Measurements from ENCODE around the gene MALT1. TPM values are rescaled to one million over a fixed set of nuclear protein-coding genes. Genes with fewer than 3 reads are reported as not detected.
"Not testable (repeated sequence)": the region's sequence is repeated elsewhere in the genome, so short reads cannot be mapped to it uniquely, and the experiment has no call there.

The MALT1 gene
- total RNA-seq, 5 donors from 2014 or later (not counting 1 experiment from before 2014, with no cell fraction given) = 54.5 to 83.2 (median 69.5) TPM

- peak overlapping the region; percentile 21 to 27 for H3K4me3 ChIP-seq (ENCODE audit: control insufficient read depth in 1 of 2, extremely low read depth in 1 of 2, low read length in 1 of 2)
- no peak overlapping the region for H3K27ac Mint-ChIP-seq
These were observed 97.2 kb downstream of the MALT1 start for GRCh38 chr18:58768293-58768974.

DNA sequence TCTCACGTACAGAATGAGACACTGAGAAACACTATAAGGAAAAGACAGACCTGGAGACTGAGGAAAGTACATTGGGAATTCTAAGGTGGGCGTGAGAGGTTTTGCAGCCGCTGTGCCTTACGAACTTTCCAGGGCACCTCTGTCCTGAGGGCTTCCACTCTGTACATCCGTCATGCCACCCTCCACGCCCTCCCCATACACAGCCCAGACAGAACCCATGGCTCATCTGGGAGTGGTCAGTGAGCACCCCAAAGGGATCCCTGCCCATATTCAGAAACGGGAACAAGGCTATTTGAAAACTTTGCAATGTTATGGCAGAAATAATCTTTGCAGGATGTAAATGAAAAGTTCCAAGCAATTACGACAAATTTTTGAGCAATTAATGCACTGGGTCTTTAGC lies 98.1 kb downstream of the MALT1 start:
- Histone ChIP-seq H3K9me3 (no peaks in the 10 kb centered on the region), H3K4me1 (ENCODE audit: control insufficient read depth in 1 of 2, extremely low read depth in 1 of 2, insufficient read depth in 2 of 2, low read length in 2 of 2) (peaks cover 0 to 11% of the 10 kb centered on the region in 2 experiments), H3K27me3 (replicated peaks in 1 of 2; ENCODE audit: control insufficient read depth in 2 of 2, extremely low read depth in 1 of 2, insufficient read depth in 2 of 2, low read length in 1 of 2) (peaks cover 0 to 46% of the 10 kb centered on the region in 2 experiments), H3K4me3 (ENCODE audit: control insufficient read depth in 1 of 2, extremely low read depth in 1 of 2, low read length in 1 of 2) (no peak overlapping the region), H3K27ac (ENCODE audit: low read length) (no peak overlapping the region), H3K36me3 (ENCODE audit: control insufficient read depth in 2 of 2, extremely low read depth in 1 of 2, insufficient read depth in 1 of 2, low read length in 1 of 2) (no peaks in the 10 kb centered on the region)
- no peak for ATAC-seq (replicated peaks in 1 of 4)
- no peaks in the 10 kb centered on the region for H3K9me3 Mint-ChIP-seq
- no peak for DNase-seq
- H3K27me3 Mint-ChIP-seq = peaks cover 46 to 50% of the 10 kb centered on the region in 2 donors
- no peak overlapping the region for H3K4me3 Mint-ChIP-seq
- peaks cover 9 to 14% (median 10%) of the 10 kb centered on the region in 3 donors for H3K4me1 Mint-ChIP-seq
- H3K36me3 Mint-ChIP-seq = no peaks in the 10 kb centered on the region
- ChIA-PET POLR2A (no interaction called here), CTCF (interaction anchor here (0.7 to 1.7 kb wide), 6 partner anchors 239 to 302 kb away, joined by 3 to 11 read pairs (median 3); no protein-coding TSS in a partner anchor)
- H3K27ac Mint-ChIP-seq = no peak overlapping the region
- 86% methylated on average over 4 of the region's 8 CpGs for WGBS (ENCODE audit: insufficient coverage)

More at GRCh38 chr18:58768293-58768974, 97.2 kb downstream of the MALT1 start:
- Histone ChIP-seq H3K9me3 (no peaks in the 10 kb centered on the region), H3K36me3 (ENCODE audit: control insufficient read depth in 2 of 2, extremely low read depth in 1 of 2, insufficient read depth in 1 of 2, low read length in 1 of 2) (no peaks in the 10 kb centered on the region), H3K27ac (ENCODE audit: low read length) (no peak overlapping the region), H3K4me1 (ENCODE audit: control insufficient read depth in 1 of 2, extremely low read depth in 1 of 2, insufficient read depth in 2 of 2, low read length in 2 of 2) (peaks cover 0 to 16% of the 10 kb centered on the region in 2 experiments), H3K27me3 (replicated peaks in 1 of 2; ENCODE audit: control insufficient read depth in 2 of 2, extremely low read depth in 1 of 2, insufficient read depth in 2 of 2, low read length in 1 of 2) (peaks cover 0 to 47% of the 10 kb centered on the region in 2 experiments)
- 14% methylated on average over 40 of the region's 40 CpGs for WGBS (ENCODE audit: insufficient coverage)
- CTCF ChIA-PET = interaction anchor here (0.6 to 1.7 kb wide), 20 partner anchors 61 to 633 kb away, joined by 3 to 16 read pairs (median 3); partner anchors contain the start of gene ALPK2 (in 1 of the 2)
- no peaks in the 10 kb centered on the region for H3K9me3 Mint-ChIP-seq
- H3K36me3 Mint-ChIP-seq = no peaks in the 10 kb centered on the region
- POLR2A ChIA-PET = no interaction called here
- peak overlapping the region; percentile 41 to 70 (median 43) for H3K4me3 Mint-ChIP-seq
- ATAC-seq (replicated peaks in 1 of 4) = peak; percentile 86 to 90 (median 89)
- H3K4me1 Mint-ChIP-seq = peaks cover 12 to 19% (median 13%) of the 10 kb centered on the region in 3 donors
- peaks cover 47 to 48% of the 10 kb centered on the region in 2 donors for H3K27me3 Mint-ChIP-seq
- DNase-seq = peak; percentile 19 to 75 (median 56)

GRCh38 chr18:58770601-58771000 lies 99.3 kb downstream of the MALT1 start:
- no peak overlapping the region for H3K4me3 ChIP-seq (ENCODE audit: control insufficient read depth in 1 of 2, extremely low read depth in 1 of 2, low read length in 1 of 2)
- peaks cover 0 to 9% of the 10 kb centered on the region in 2 experiments for H3K4me1 ChIP-seq (ENCODE audit: control insufficient read depth in 1 of 2, extremely low read depth in 1 of 2, insufficient read depth in 2 of 2, low read length in 2 of 2)
- Mint-ChIP-seq H3K4me3 (no peak overlapping the region), H3K9me3 (no peaks in the 10 kb centered on the region), H3K36me3 (no peaks in the 10 kb centered on the region), H3K27ac (no peak overlapping the region), H3K27me3 (peaks cover 40 to 41% of the 10 kb centered on the region in 2 donors), H3K4me1 (peaks cover 8 to 14% (median 9%) of the 10 kb centered on the region in 3 donors)
- CTCF ChIA-PET = interaction anchor here (0.5 to 1.1 kb wide), 2 partner anchors 11 to 300 kb away, joined by 4 read pairs; no protein-coding TSS in a partner anchor
- H3K36me3 ChIP-seq (ENCODE audit: control insufficient read depth in 2 of 2, extremely low read depth in 1 of 2, insufficient read depth in 1 of 2, low read length in 1 of 2) = no peaks in the 10 kb centered on the region
- no peak overlapping the region for H3K27ac ChIP-seq (ENCODE audit: low read length)
- ATAC-seq (replicated peaks in 1 of 4) (no peak), DNase-seq (no peak)
- H3K9me3 ChIP-seq = no peaks in the 10 kb centered on the region
- no CpG with 5 or more reads among the region's 1 CpG for whole genome bisulfite sequencing (ENCODE audit: insufficient coverage)
- POLR2A ChIA-PET = no interaction called here
- H3K27me3 ChIP-seq (replicated peaks in 1 of 2; ENCODE audit: control insufficient read depth in 2 of 2, extremely low read depth in 1 of 2, insufficient read depth in 2 of 2, low read length in 1 of 2) = peaks cover 0 to 40% of the 10 kb centered on the region in 2 experiments

DNA sequence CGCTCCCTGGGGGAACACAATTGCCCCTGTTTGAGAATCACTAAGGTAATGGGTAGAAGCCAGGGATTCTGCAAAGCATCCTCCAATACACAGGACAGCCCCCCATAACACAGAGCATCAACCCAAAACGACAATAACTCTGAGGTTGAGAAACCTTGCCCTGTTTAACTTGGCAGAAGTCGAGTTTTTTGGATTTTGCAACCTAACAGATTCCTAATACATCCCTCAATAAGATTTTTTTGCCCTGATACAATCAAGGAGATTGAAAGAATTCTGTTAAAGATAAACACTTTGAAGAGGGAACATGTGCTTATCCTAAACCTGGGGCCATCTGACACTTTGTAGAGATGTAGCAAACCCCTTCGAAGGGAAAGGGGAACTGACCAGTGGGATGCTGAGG lies 100.9 kb downstream of the MALT1 start:
- H3K4me3 ChIP-seq (ENCODE audit: control insufficient read depth in 1 of 2, extremely low read depth in 1 of 2, low read length in 1 of 2) = no peak overlapping the region
- no CpG with 5 or more reads among the region's 4 CpGs for WGBS (ENCODE audit: insufficient coverage)
- DNase-seq (no peak), ATAC-seq (replicated peaks in 1 of 4) (no peak)
- peaks cover 0 to 37% of the 10 kb centered on the region in 2 experiments for H3K27me3 ChIP-seq (replicated peaks in 1 of 2; ENCODE audit: control insufficient read depth in 2 of 2, extremely low read depth in 1 of 2, insufficient read depth in 2 of 2, low read length in 1 of 2)
- no peak overlapping the region for H3K27ac Mint-ChIP-seq
- POLR2A ChIA-PET = no interaction called here
- H3K36me3 ChIP-seq (ENCODE audit: control insufficient read depth in 2 of 2, extremely low read depth in 1 of 2, insufficient read depth in 1 of 2, low read length in 1 of 2) = no peaks in the 10 kb centered on the region
- no peaks in the 10 kb centered on the region for H3K36me3 Mint-ChIP-seq
- no peak overlapping the region for H3K27ac ChIP-seq (ENCODE audit: low read length)
- H3K27me3 Mint-ChIP-seq = peaks cover 28 to 33% of the 10 kb centered on the region in 2 donors
- no peak overlapping the region for H3K4me3 Mint-ChIP-seq
- no peaks in the 10 kb centered on the region for H3K9me3 ChIP-seq
- CTCF ChIA-PET = interaction anchor here in 1 of 2 donors (0.6 kb wide), 1 partner anchor 268 kb away, joined by 3 read pairs; no protein-coding TSS in a partner anchor
- peaks cover 8 to 14% (median 9%) of the 10 kb centered on the region in 3 donors for H3K4me1 Mint-ChIP-seq
- no peaks in the 10 kb centered on the region for H3K9me3 Mint-ChIP-seq
- H3K4me1 ChIP-seq (ENCODE audit: control insufficient read depth in 1 of 2, extremely low read depth in 1 of 2, insufficient read depth in 2 of 2, low read length in 2 of 2) = peaks cover 0 to 9% of the 10 kb centered on the region in 2 experiments

DNA sequence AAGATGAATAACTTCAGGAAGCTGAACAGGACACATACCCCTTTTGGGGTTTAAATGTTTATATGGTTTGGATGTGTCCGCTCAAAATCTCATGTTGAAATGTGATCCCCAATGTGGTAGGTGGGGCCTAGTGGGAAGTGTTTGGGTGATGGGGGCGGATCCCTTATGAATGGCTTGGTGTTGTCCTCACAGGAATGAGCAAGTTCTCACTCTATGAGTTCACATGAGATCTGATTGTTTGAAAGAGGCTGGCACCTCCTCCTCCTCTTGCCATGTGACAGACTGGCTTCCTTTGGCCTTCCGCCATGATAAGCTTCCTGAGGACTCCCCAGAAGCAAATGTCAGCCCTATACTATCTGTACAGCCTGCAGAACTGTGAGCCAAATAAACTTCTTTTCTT lies 104.8 kb downstream of the MALT1 start:
- ATAC-seq (replicated peaks in 1 of 4) (no peak), DNase-seq (no peak)
- Histone ChIP-seq H3K4me1 (ENCODE audit: control insufficient read depth in 1 of 2, extremely low read depth in 1 of 2, insufficient read depth in 2 of 2, low read length in 2 of 2) (no peaks in the 10 kb centered on the region), H3K36me3 (ENCODE audit: control insufficient read depth in 2 of 2, extremely low read depth in 1 of 2, insufficient read depth in 1 of 2, low read length in 1 of 2) (no peaks in the 10 kb centered on the region), H3K27ac (ENCODE audit: low read length) (no peak overlapping the region), H3K4me3 (ENCODE audit: control insufficient read depth in 1 of 2, extremely low read depth in 1 of 2, low read length in 1 of 2) (no peak overlapping the region), H3K27me3 (replicated peaks in 1 of 2; ENCODE audit: control insufficient read depth in 2 of 2, extremely low read depth in 1 of 2, insufficient read depth in 2 of 2, low read length in 1 of 2) (peaks cover 0 to 16% of the 10 kb centered on the region in 2 experiments), H3K9me3 (no peaks in the 10 kb centered on the region)
- CTCF ChIA-PET = interaction anchor here in 1 of 2 donors (0.5 to 1.2 kb wide), 2 partner anchors 12 to 296 kb away, joined by 4 to 5 read pairs; no protein-coding TSS in a partner anchor
- POLR2A ChIA-PET = no interaction called here
- Mint-ChIP-seq H3K4me1 (peaks cover 0 to under 1% (median 0%) of the 10 kb centered on the region in 3 donors), H3K27ac (no peak overlapping the region), H3K36me3 (no peaks in the 10 kb centered on the region), H3K4me3 (no peak overlapping the region), H3K9me3 (no peaks in the 10 kb centered on the region), H3K27me3 (peaks cover 18 to 30% of the 10 kb centered on the region in 2 donors)
- 100% methylated on average over 1 of the region's 3 CpGs for WGBS (ENCODE audit: insufficient coverage)

- H3K9me3 ChIP-seq; ATAC-seq (replicated peaks in 1 of 4); H3K4me1 ChIP-seq (ENCODE audit: control insufficient read depth in 1 of 2, extremely low read depth in 1 of 2, insufficient read depth in 2 of 2, low read length in 2 of 2); H3K27ac Mint-ChIP-seq; H3K4me3 ChIP-seq (ENCODE audit: control insufficient read depth in 1 of 2, extremely low read depth in 1 of 2, low read length in 1 of 2); H3K9me3 Mint-ChIP-seq; H3K36me3 Mint-ChIP-seq; POLR2A ChIA-PET; DNase-seq; H3K36me3 ChIP-seq (ENCODE audit: control insufficient read depth in 2 of 2, extremely low read depth in 1 of 2, insufficient read depth in 1 of 2, low read length in 1 of 2); H3K27ac ChIP-seq (ENCODE audit: low read length); H3K4me1 Mint-ChIP-seq; H3K4me3 Mint-ChIP-seq: not testable (repeated sequence)
- H3K27me3 Mint-ChIP-seq = peaks cover 22 to 32% of the 10 kb centered on the region in 2 donors
- WGBS (ENCODE audit: insufficient coverage) = 96% methylated on average over 3 of the region's 4 CpGs
- CTCF ChIA-PET = interaction anchor here (1.2 to 1.3 kb wide), 2 partner anchors 12 to 626 kb away, joined by 4 read pairs; no protein-coding TSS in a partner anchor
- peaks cover 0 to 12% of the 10 kb centered on the region in 2 experiments for H3K27me3 ChIP-seq (replicated peaks in 1 of 2; ENCODE audit: control insufficient read depth in 2 of 2, extremely low read depth in 1 of 2, insufficient read depth in 2 of 2, low read length in 1 of 2)
These were observed 105.3 kb downstream of the MALT1 start for GRCh38 chr18:58776541-58776940.
